Measurements from ENCODE around the gene SERPINA10. TPM values are rescaled to one million over a fixed set of nuclear protein-coding genes. Genes with fewer than 3 reads are reported as not detected.

The SERPINA10 gene
- total and polyA plus RNA-seq, 2 experiments from 2014 or later: 0.13 TPM; not detected in 1

GRCh38 chr14:94320243-94320642 is 27.2 kb upstream of the SERPINA10 start:
- TF ChIP-seq CTCF (IDR thresholded peaks at IDR 0.05; ENCODE audit: low read depth, low read length): no peak
- H3K36me3 ChIP-seq: no peaks in the 10 kb centered on the region
- H3K4me1 ChIP-seq (ENCODE audit: low read depth): no peaks in the 10 kb centered on the region
- no peak overlapping the region for H3K4me3 ChIP-seq
- H3K27ac ChIP-seq: no peak overlapping the region
- H3K9me3 ChIP-seq (ENCODE audit: low read depth): no peaks in the 10 kb centered on the region
- no peak for DNase-seq (ENCODE audit: low read depth in 1 of 2, low spot score in 1 of 2)
- H3K27me3 ChIP-seq: no peaks in the 10 kb centered on the region

GRCh38 chr14:94317259-94317658 is 24.2 kb upstream of the SERPINA10 start:
- no peak overlapping the region for H3K4me3 ChIP-seq
- H3K27ac ChIP-seq: no peak overlapping the region
- H3K27me3 ChIP-seq: no peaks in the 10 kb centered on the region
- peak in 1 of 2 donors; percentile 53 for DNase-seq (ENCODE audit: low read depth in 1 of 2, low spot score in 1 of 2)
- H3K9me3 ChIP-seq (ENCODE audit: low read depth): no peaks in the 10 kb centered on the region
- no peak for TF ChIP-seq CTCF (IDR thresholded peaks at IDR 0.05; ENCODE audit: low read depth, low read length)
- no peaks in the 10 kb centered on the region for H3K36me3 ChIP-seq
- H3K4me1 ChIP-seq (ENCODE audit: low read depth): no peaks in the 10 kb centered on the region

GRCh38 chr14:94316692-94317091 is 23.6 kb upstream of the SERPINA10 start:
- Histone ChIP-seq H3K4me1 (ENCODE audit: low read depth) (no peaks in the 10 kb centered on the region), H3K36me3 (no peaks in the 10 kb centered on the region), H3K27ac (no peak overlapping the region), H3K4me3 (no peak overlapping the region), H3K9me3 (ENCODE audit: low read depth) (no peaks in the 10 kb centered on the region), H3K27me3 (no peaks in the 10 kb centered on the region)
- DNase-seq (ENCODE audit: low read depth in 1 of 2, low spot score in 1 of 2): peak in 1 of 2 donors; percentile 8
- no peak for TF ChIP-seq CTCF (IDR thresholded peaks at IDR 0.05; ENCODE audit: low read depth, low read length)

GRCh38 chr14:94314890-94315289 is 21.8 kb upstream of the SERPINA10 start:
- Histone ChIP-seq H3K27me3 (no peaks in the 10 kb centered on the region), H3K9me3 (ENCODE audit: low read depth) (no peaks in the 10 kb centered on the region), H3K4me3 (no peak overlapping the region), H3K36me3 (no peaks in the 10 kb centered on the region), H3K27ac (no peak overlapping the region), H3K4me1 (ENCODE audit: low read depth) (no peaks in the 10 kb centered on the region)
- no peak for TF ChIP-seq CTCF (IDR thresholded peaks at IDR 0.05; ENCODE audit: low read depth, low read length)
- no peak for DNase-seq (ENCODE audit: low read depth in 1 of 2, low spot score in 1 of 2)

- DNase-seq (ENCODE audit: low read depth in 1 of 2, low spot score in 1 of 2): peak in 1 of 2 donors; percentile 55
- H3K4me3 ChIP-seq: no peak overlapping the region
- no peak for TF ChIP-seq CTCF (IDR thresholded peaks at IDR 0.05; ENCODE audit: low read depth, low read length)
- H3K27me3 ChIP-seq: no peaks in the 10 kb centered on the region
- no peaks in the 10 kb centered on the region for H3K36me3 ChIP-seq
- no peak overlapping the region for H3K27ac ChIP-seq
- no peaks in the 10 kb centered on the region for H3K4me1 ChIP-seq (ENCODE audit: low read depth)
- no peaks in the 10 kb centered on the region for H3K9me3 ChIP-seq (ENCODE audit: low read depth)
These were observed 21.1 kb upstream of the SERPINA10 start for GRCh38 chr14:94313991-94314655.

Measured in cardiac muscle cell (in vitro differentiated cells and primary cell).